GM08714 (cell line): ENCODE measurements around the gene SHB.

Experiments used
- H3K4me3 ChIP-seq: fragments of 200-500 bp; sonication (Bioruptor generic); 2 replicates; pipeline ENCODE4 v1.5.1; 2014; ENCODE audit warnings: mild to moderate bottlenecking, low read length, inconsistent platforms
- ZNF274 ChIP-seq: IDR thresholded peaks from 2 replicates; pipeline ENCODE4 v1.6.1; 2012; ENCODE audit warnings: mild to moderate bottlenecking, low read depth, low read length

Gene SHB

DNA sequence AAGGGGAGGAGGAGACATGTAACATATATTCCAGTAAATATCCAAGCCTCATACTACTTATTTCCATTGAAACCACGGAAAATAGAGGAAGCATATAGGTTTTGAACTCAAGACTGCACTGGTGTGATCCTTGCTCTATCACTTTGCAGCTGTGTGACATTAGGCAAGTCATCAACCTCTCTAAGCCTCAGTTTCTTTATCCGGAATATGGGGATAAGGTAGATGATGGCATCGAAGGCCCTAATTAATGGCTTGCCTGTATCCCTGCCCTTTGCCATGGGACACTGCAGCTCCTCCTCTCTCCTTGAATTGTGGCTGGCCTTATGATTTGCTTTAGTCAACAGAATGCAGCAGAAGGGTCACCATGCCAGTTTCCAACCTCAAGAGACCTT lies 6.9 kb downstream of the SHB start:
- no peak for TF ChIP-seq ZNF274
- H3K4me3 ChIP-seq, result no peak overlapping the region

DNA sequence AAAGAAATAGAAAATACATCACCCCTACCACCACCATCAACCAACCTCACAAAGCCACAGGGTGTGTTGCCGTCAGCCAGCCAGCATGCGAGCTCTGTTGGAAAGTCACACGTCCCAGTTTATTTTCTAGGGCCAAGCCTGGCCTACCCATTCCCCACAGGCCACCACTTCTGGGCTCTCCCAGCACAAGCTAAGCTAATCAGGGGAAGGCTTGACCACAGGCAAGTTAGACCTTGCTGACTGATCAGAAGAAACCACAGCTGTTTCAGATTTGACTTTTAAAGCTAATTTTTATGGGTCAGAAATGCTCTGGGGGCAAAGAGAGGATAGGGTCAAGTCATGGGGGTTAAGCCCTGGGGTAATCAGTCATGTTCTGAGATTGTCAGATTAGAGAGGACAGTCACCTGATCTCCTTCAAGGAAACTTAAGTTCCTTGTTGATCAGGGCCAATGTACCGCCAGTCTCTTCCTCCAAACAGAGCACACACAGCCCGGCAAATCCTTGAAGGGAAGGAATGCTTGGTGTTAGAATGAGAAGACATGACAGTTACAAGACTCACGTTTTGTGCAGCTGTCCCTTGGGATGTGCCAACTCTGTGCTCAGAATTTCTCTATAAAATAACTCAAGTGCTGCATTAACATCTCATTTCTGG lies 7.6 kb downstream of the SHB start:
- H3K4me3 ChIP-seq, result no peak overlapping the region
- no peak for TF ChIP-seq ZNF274

DNA sequence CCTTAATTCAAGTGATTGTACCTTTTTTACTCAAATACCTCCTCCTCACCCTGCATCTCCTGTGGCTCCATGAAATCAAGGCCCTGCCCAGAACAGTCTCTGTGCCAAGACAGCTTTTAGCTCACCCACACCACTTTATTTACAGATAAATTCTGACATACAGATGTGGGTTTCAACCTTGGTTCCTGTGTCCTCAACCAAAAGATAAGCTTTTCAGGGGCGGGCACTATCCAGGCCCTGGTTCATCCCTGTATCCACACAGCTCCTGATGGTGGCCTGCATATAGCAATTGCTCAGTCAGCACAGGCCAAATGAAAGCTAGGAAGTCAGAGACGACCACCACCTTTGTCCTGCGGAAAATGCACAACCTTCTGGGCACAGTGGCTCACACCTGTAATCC lies 8.3 kb downstream of the SHB start:
- H3K4me3 ChIP-seq, result no peak overlapping the region
- no peak for TF ChIP-seq ZNF274

DNA sequence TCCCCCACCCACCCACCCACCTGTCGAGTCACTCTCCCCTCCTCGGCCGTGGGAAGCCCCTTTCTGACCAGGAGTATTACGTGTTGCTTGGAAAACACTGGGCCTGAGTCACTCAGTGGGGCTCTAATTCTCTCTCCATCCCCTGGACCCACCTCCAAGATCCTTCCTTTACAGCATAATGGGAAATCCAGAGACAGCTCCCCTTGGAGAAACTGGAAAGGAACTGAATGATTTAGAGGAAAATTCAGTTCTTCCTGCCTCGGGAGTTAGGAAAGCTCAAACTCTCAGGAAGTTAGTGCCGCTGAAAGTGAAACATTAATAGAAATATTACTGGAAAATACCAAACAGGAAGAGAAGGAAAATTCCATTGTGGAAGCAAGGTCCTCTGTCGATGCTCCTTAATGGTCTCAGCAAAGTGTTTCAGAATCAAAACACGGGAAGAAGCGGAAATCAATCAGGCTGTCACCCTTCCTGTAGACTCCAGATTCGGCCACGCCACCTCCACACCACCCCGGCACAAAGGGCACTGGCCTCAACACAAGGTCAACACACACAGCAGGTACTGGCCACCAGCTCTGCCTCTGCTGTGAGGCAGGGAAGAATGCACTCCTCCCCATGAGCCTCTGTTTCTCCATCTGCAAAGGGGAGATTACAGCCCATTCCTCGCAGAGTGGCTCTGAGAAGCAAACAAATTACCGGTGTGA lies 9.6 kb downstream of the SHB start:
- no peak for TF ChIP-seq ZNF274
- no peak overlapping the region for H3K4me3 ChIP-seq

DNA sequence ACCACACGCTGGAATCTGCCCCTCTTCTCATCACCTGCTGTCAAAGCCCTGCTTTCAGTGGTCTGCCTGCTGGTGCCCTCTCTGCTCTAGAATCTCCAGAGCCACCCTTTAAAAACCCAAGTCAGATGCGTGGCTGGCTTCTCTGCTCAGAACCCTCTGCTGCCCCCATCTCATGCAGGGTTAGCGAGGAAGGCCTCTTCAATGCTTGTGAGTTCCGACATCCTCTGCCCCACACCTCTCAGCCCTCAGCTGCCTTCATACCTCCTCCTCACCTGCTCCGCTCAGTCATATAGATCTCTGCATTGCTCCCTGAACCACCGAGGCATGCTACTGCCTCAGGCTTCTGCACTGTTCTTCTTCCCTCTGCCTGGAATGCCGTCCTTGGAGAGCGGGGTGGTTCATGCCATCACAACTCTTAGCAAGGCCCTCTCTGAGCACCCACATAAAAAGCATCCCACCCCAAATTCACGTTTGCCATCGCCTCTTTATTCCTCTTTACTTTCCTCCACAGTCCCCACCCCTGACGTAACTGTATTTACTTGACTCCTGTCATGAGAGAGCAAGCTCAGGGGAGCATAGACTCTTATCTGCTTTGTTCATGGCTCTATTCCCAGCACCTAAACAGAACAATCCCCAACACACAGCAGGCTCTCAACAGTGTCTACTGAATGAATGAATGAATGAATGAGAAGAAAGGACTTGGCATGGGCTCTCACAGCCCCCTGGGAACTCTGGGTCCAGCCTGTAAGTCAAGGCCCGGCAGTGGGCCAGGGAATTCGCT lies 10.4 kb downstream of the SHB start:
- TF ChIP-seq ZNF274, result no peak
- no peak overlapping the region for H3K4me3 ChIP-seq

DNA sequence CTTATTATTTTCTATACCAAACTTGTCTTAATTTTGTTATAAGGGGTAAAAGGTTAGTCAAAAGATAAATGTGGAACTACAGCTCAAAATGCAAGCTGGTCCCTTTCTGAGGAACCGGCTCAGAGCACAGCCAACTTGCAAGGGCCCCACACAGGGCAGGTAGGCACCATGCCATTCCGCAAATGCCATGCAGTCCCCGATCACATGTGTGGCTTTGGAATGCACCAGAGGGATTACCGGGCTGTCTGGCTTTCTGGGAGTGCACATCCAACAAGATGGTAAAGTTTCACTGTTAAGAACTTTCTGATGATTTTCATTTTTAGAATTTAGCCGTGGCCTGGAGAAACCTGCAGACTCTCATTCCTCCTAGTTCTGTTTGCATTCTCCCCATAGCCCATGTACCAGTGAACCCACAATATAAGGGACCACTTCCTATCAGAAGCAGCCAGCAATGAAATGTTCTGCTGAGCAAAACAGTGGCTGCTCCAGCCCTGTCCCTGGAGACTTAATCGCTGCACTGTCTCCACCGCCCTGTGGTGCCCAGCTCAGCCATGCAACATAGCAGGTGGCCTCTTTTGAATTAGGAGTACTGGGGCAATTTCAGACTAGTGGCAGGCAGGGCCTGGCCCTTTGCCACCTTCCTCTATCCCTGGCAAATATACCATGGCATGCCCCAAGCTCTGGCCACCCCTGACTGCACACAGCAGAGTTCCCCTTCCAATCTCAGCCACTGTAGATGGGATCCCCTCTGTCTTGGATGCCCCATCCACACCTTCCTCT lies 11.4 kb downstream of the SHB start:
- no peak overlapping the region for H3K4me3 ChIP-seq
- TF ChIP-seq ZNF274, result no peak

DNA sequence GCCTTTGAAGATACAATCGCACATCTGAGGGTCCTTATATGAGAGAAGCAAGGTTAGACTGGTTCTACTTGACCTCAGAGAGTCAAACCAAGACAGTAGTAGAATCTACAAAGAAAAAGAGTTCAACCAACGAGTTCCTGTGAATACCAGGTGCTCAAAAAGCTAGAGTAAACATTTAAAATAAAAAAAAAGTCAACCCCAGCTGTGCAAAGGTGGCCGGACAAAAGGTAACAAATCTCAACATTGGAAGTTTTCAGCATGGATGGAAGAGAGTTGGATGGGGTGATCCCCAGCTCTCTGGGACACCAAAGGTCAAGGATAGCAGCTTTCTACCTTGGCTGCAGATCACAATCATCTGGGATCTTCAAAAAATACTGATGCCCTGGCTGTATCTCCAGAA lies 14.4 kb downstream of the SHB start:
- no peak for TF ChIP-seq ZNF274

DNA sequence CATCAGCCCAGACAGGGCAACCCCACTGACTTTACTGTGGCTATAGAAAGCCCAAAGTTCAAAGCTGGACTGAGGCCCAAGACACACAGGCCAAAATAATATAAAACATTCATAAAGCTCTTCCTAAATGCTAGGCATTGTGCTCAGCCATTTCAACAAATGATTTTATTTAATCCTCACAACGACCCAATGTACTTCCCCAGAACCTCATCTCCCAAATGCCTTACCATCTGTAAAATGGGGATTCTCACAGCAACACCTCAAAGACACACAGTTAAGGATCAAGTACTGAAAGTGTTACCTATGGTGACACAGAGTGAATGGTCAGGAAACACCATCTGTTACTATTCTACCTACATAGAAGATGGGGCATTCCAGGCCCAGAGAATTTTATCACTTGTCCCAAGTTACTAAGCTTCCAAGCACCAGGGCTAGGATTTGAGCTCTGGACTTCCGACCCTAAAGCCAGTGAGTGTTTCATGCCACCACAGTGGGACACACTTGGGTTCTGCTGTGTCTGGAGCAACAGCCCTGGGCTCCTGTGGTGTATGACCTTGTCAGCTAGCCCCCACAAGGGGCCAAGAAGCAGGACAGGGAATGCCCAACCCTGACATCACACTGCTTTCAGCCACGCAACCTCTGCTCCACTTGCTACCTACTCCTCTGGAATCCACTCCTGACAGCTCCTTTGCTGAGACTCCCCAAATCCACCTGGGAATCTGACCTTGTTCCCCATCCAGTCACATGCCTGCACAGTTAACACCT lies 15.1 kb downstream of the SHB start:
- no peak overlapping the region for H3K4me3 ChIP-seq
- no peak for TF ChIP-seq ZNF274

More for the DNA sequence above, 14.4 kb downstream of the SHB start:
- no peak overlapping the region for H3K4me3 ChIP-seq

DNA sequence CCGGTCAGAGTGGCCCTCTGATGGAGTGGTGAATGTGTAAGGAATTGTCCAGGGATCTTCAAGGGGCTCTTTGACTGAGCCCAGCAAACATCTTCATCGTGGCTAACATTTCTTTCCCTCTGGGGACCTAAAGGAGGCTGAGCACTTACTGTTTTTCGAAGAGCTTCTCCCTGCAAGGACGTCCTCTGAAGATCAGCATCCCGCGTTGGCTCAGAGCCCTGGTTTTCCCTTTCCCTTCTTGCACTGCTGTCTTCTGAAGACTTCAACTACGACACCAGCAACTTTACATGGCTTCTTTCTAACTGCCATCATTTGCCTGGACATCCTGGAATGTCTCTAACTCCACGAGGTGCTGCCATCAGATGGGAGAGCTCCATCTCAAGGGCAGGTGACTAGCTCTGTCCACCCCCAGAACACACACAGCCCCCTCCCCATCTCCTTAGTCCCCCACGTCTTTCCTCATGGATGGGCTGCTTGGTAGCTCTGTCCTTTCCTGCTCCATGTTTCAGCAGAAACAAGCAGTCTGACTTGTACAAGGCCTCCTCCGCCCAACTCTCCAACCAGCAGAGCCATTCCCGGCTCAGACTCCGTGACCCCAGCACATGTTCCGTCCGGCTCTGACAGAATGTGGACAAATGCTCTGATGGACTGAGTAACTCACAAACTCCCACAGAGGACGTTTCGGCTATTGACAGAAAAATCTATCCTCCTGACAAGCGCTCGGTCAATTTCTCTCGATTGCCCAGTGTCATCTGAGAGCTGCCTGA lies 17.1 kb downstream of the SHB start:
- no peak for TF ChIP-seq ZNF274

DNA sequence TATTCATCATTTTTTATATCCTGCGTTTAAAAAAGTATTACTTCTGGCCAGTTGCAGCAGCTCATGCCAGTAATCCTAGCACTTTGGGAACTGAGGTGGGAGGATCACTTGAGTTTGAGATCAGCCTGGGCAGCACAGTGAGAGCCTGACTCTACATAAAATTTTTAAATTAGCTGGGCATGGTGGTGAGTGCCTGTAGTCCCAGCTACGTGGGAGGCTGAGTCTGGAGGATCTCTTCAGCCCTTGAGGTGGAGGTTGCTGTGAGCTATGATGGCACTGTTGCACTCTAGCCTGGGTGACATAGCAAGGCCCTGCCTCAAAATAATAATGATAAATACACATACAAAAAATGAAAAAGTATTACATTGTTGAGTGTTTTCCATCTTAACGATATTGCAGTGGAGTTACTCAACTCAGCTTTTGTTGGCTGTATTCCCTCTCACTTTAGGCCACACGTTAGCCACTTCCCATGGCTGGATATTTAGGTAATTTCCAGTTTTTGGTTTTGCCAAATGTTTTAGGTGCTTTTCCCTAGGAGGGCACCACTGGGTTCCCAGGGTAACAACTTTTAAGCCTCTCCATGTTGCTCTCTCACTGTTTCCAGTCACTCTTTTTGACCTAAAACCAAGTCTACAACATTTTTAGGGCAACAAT lies 20.6 kb downstream of the SHB start:
- no peak for TF ChIP-seq ZNF274
- H3K4me3 ChIP-seq, result no peak overlapping the region

More for the DNA sequence above, 17.1 kb downstream of the SHB start:
- H3K4me3 ChIP-seq, result no peak overlapping the region

DNA sequence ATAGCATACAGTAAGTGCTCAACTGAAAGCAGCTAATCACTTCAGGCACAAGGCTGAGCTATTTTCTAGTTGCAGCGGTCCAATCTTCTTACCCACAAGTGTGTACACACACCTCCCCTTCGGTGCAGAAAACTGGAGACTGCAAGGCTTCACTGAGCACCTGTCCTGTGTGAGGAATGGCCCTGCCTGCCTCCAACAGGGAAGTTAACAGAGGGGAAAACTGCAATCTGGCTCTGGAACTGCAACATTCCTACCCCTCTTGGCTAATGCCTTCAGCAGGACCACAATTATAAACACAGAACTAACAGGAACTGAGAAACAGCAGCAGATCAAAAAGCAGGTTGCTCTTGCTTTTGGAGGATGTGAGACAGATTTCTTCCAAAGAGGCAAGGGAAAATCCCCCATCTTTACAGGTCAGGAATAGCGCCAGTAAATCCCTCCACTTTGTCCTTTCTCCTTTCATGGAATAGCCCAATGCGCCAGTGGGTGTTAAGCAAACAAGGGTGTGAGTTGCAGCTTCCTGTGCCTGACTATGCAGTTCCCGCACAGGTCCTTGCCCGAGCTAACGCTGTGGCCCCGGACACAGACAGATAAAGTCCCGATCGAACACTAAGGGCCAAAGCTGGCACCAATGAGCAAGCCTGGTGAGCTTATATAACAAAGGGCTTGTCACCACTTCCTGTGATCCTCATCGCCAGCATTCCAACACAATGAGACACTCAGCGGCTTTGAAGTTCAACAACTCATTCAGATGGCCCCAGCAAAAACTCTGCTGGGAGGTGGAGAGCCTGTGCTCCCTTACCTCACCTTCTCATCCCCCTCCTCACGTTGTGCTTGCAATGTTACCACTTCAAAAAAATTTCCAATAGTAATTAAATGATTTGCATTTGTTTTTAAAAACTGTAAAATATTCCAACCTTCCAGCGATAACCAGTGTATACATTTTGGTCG lies 21.5 kb downstream of the SHB start:
- no peak overlapping the region for H3K4me3 ChIP-seq
- no peak for TF ChIP-seq ZNF274
